Endodermal cell (in vitro differentiated cells): Measurements from ENCODE around the gene RMND1. TPM values are rescaled to one million over a fixed set of nuclear protein-coding genes. Genes with fewer than 3 reads are reported as not detected.

Experiments
- DNase-seq: peaks from one replicate; pipeline ENCODE4 v3.0.0-alpha.2; 2017
- H3K27ac ChIP-seq: 2 replicates; pipeline ENCODE4 v1.5.1; 2013; ENCODE audit warnings: mild to moderate bottlenecking, low read depth, low read length, moderate library complexity
- H3K27me3 ChIP-seq: 2 replicates; pipeline ENCODE4 v1.6.1; 2013; ENCODE audit warnings: mild to moderate bottlenecking, low read length, moderate library complexity; ENCODE audit not compliant: insufficient read depth, control insufficient read depth, poor library complexity, severe bottlenecking
- H3K36me3 ChIP-seq: 2 replicates; pipeline ENCODE4 v1.7.0; 2013; ENCODE audit warnings: mild to moderate bottlenecking, low read length, moderate library complexity; ENCODE audit not compliant: control insufficient read depth, insufficient read depth
- H3K4me1 ChIP-seq: one replicate; pipeline ENCODE4 v1.7.0; 2013; ENCODE audit warnings: low read length; ENCODE audit not compliant: control insufficient read depth, insufficient read depth
- H3K4me3 ChIP-seq: 2 replicates; pipeline ENCODE4 v1.5.1; 2013; ENCODE audit warnings: mild to moderate bottlenecking, low read length, moderate library complexity
- H3K9ac ChIP-seq: 2 replicates; pipeline ENCODE4 v1.6.1; 2013; ENCODE audit warnings: mild to moderate bottlenecking, low read length, moderate library complexity; ENCODE audit not compliant: poor library complexity, severe bottlenecking; ENCODE audit errors: extremely low read depth
- H3K9me3 ChIP-seq: 2 replicates; pipeline ENCODE4 v1.6.1; 2013; ENCODE audit warnings: mild to moderate bottlenecking, low read length, moderate library complexity; ENCODE audit not compliant: control insufficient read depth
- H3K27ac Mint-ChIP-seq: 2 replicates; pipeline ENCODE4 v1.8.0; 2020; ENCODE audit warnings: mixed read lengths
- H3K27me3 Mint-ChIP-seq: 2 replicates; pipeline ENCODE4 v1.8.0; 2021; ENCODE audit warnings: mild to moderate bottlenecking, mixed read lengths; ENCODE audit not compliant: insufficient read depth
- H3K36me3 Mint-ChIP-seq: 2 replicates; pipeline ENCODE4 v1.8.0; 2020; ENCODE audit warnings: low read depth, mixed read lengths
- H3K4me1 Mint-ChIP-seq: 2 replicates; pipeline ENCODE4 v1.8.0; 2020; ENCODE audit warnings: mixed read lengths
- H3K4me3 Mint-ChIP-seq: 2 replicates; pipeline ENCODE4 v1.8.0; 2020; ENCODE audit warnings: mild to moderate bottlenecking, moderate library complexity, mixed read lengths
- H3K9me3 Mint-ChIP-seq: 2 replicates; pipeline ENCODE4 v1.8.0; 2020; ENCODE audit warnings: mild to moderate bottlenecking, mixed read lengths
- WGBS, 2 experiments: methylation state at CpG; one replicate each; pipeline versions ENCODE4 v1.1.5 to v1.1.7; 2013; ENCODE audit warnings: missing lambda C conversion rate in 2 of 2, mixed read lengths in 1 of 2; ENCODE audit not compliant: insufficient coverage in 1 of 2, insufficient read length in 1 of 2; 5-methylcytosine and 5-hydroxymethylcytosine counted together
- total RNA-seq, 2 donors: library from RNA; stranded (reverse); fragmentation: NEBNext Ultra II Directional in 1 of 2; extraction: Animal tissue kit (Norgen Biotek cat#: 25700) in 1 of 2; gene quantifications; 2 replicates in 1 of 2; 3 replicates in 1 of 2; pipeline ENCODE4 v1.2.1, GENCODE V29; 2021
- TF ChIP-seq, protein P1 (sequence below): fragments of 200-600 bp; sonication (generic); conservative IDR thresholded peaks from 2 replicates; pipeline ENCODE4 v1.5.0; 2021; ENCODE audit warnings: antibody characterized with exemption, mild to moderate bottlenecking

The RMND1 gene
- total RNA-seq, 2 donors from 2014 or later: 40.8 to 45.4 TPM

DNA sequence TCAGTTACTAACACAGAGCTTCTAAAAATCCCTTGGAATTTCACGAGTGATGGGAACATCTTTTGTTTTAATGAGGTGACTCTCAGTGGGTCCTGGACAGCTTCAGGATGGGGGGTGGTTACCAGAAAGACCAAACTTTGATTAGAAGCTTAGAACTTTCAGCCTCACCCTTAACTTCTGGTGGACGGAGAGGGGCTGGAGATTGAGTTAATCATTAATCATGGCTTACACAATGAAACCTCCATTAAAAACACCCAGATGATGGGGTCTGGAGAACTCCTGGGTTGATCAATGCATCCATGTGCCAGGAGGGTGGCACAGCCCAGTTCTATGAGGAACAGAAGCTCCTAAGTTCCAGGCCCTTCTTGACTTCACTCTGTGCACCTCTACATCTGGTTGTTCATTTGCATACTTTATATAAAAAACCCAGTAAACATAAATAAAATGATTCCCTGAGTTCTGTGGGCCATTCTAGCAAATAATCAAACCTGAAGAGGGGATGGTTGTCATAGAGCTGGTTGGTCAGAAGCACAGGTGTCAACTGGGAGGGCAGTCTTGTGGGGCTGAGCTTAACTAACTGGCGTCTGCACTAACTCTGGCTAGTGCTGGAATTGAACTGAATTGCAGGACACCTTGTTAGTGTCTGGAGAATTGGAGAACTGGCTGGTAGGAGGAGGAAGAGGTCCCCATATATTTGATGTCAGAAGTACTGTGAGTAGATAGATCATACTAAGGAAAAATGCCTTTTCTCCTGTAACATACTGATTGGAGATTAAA, 10.3 kb downstream of the RMND1 start:
- peaks cover 40% of the 10 kb centered on the region for H3K4me1 Mint-ChIP-seq
- peak overlapping the region; percentile 38 for H3K4me3 Mint-ChIP-seq

GRCh38 chr6:151440930-151441329, 11.0 kb downstream of the RMND1 start:
- no peak overlapping the region for H3K27ac ChIP-seq
- H3K9ac ChIP-seq: no peak overlapping the region
- peaks cover 43% of the 10 kb centered on the region for H3K4me1 Mint-ChIP-seq
- no CpG with 5 or more reads among the region's 2 CpGs for WGBS, 2 experiments
- H3K27me3 Mint-ChIP-seq: no peaks in the 10 kb centered on the region
- H3K9me3 ChIP-seq: no peaks in the 10 kb centered on the region
- peak overlapping the region; percentile 58 for H3K4me3 ChIP-seq
- H3K36me3 Mint-ChIP-seq: peaks cover 57% of the 10 kb centered on the region
- peaks cover 9% of the 10 kb centered on the region for H3K4me1 ChIP-seq
- H3K27me3 ChIP-seq: no peaks in the 10 kb centered on the region
- TF ChIP-seq, protein P1, sequence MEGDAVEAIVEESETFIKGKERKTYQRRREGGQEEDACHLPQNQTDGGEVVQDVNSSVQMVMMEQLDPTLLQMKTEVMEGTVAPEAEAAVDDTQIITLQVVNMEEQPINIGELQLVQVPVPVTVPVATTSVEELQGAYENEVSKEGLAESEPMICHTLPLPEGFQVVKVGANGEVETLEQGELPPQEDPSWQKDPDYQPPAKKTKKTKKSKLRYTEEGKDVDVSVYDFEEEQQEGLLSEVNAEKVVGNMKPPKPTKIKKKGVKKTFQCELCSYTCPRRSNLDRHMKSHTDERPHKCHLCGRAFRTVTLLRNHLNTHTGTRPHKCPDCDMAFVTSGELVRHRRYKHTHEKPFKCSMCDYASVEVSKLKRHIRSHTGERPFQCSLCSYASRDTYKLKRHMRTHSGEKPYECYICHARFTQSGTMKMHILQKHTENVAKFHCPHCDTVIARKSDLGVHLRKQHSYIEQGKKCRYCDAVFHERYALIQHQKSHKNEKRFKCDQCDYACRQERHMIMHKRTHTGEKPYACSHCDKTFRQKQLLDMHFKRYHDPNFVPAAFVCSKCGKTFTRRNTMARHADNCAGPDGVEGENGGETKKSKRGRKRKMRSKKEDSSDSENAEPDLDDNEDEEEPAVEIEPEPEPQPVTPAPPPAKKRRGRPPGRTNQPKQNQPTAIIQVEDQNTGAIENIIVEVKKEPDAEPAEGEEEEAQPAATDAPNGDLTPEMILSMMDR: peak; percentile 60
- H3K4me3 Mint-ChIP-seq: peak overlapping the region; percentile 38
- H3K9me3 Mint-ChIP-seq: no peaks in the 10 kb centered on the region
- peaks cover 86% of the 10 kb centered on the region for H3K36me3 ChIP-seq
- no peak for DNase-seq
- peak overlapping the region; percentile 87 for H3K27ac Mint-ChIP-seq

More for the DNA sequence above, 10.3 kb downstream of the RMND1 start:
- TF ChIP-seq, protein P1: no peak
- H3K36me3 ChIP-seq: peaks cover 80% of the 10 kb centered on the region
- Mint-ChIP-seq H3K27me3 (no peaks in the 10 kb centered on the region), H3K36me3 (peaks cover 51% of the 10 kb centered on the region), H3K27ac (peak overlapping the region; percentile 87), H3K9me3 (no peaks in the 10 kb centered on the region)
- WGBS, 2 experiments: 67% methylated on average over 3 of the region's 3 CpGs; no CpG with 5 or more reads in 1 of the 2 experiments
- no peak overlapping the region for H3K9ac ChIP-seq
- peak overlapping the region; percentile 58 for H3K4me3 ChIP-seq
- no peaks in the 10 kb centered on the region for H3K9me3 ChIP-seq
- no peak overlapping the region for H3K27ac ChIP-seq
- H3K27me3 ChIP-seq: no peaks in the 10 kb centered on the region
- peaks cover 9% of the 10 kb centered on the region for H3K4me1 ChIP-seq
- DNase-seq: no peak

DNA sequence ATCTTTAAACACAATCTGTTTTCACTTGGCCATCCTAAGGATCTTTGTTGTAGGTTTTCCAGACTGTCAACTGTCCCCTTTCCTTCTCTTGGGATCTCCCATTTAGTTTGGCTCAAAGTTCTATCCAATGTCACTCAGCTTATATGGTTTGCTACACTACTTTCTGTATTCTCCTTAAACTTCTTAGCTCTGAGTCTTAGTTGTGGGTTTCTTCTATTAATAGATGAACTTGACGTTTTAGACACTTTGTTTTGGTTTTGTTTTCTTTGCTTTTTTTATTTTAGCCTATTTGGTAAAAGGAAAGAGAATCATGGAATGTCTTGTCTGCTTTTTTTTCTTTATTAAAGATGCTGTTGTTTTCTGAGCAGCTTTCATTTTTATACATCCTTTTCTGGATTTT, 11.4 kb downstream of the RMND1 start:
- H3K36me3 Mint-ChIP-seq: peaks cover 60% of the 10 kb centered on the region
- no peaks in the 10 kb centered on the region for H3K27me3 ChIP-seq
- no peak overlapping the region for H3K9ac ChIP-seq
- TF ChIP-seq, protein P1: no peak
- 81% methylated on average over 1 of the region's 1 CpG; no CpG with 5 or more reads in 1 of the 2 experiments for WGBS, 2 experiments
- H3K36me3 ChIP-seq: peaks cover 86% of the 10 kb centered on the region
- no peak overlapping the region for H3K4me3 ChIP-seq
- H3K27ac Mint-ChIP-seq: no peak overlapping the region
- H3K9me3 ChIP-seq: no peaks in the 10 kb centered on the region
- no peaks in the 10 kb centered on the region for H3K27me3 Mint-ChIP-seq
- no peak overlapping the region for H3K27ac ChIP-seq
- DNase-seq: no peak
- H3K4me1 ChIP-seq: peaks cover 9% of the 10 kb centered on the region
- H3K4me3 Mint-ChIP-seq: no peak overlapping the region
- no peaks in the 10 kb centered on the region for H3K9me3 Mint-ChIP-seq
- peaks cover 43% of the 10 kb centered on the region for H3K4me1 Mint-ChIP-seq
